Lower leg skin (tissue), 4 donors: ENCODE results near the gene NEUROD1. TPM values are rescaled to one million over a fixed set of nuclear protein-coding genes. Genes with fewer than 3 reads are reported as not detected.
A peak's percentile ranks its signal among the peaks of the same experiment; 100 is the strongest.
"Not testable (repeated sequence)": the region's sequence is repeated elsewhere in the genome, so short reads cannot be mapped to it uniquely, and the experiment has no call there.

Experiments used
- DNase-seq, 2 donors: peaks; one replicate each; pipeline ENCODE4 v3.0.0-alpha.2; 2019; ENCODE audit warnings: low spot score in 2 of 2
- H3K4me3 ChIP-seq: fragments of 200-600 bp; sonication (generic); 2 replicates; pipeline ENCODE4 v1.5.1; 2017; ENCODE audit warnings: mild to moderate bottlenecking, low read depth; ENCODE audit not compliant: poor library complexity, severe bottlenecking
- POLR2A ChIP-seq, 2 donors: fragments of 450-650 bp; IDR thresholded peaks; one replicate each; pipeline ENCODE4 v1.6.1; 2016 to 2017; ENCODE audit warnings: antibody characterized with exemption in 2 of 2, mild to moderate bottlenecking in 1 of 2, moderate library complexity in 1 of 2
- WGBS, 2 donors: methylation state at CpG; one replicate each; pipeline ENCODE4 v1.1.5; 2018; 5-methylcytosine and 5-hydroxymethylcytosine counted together
- intact Hi-C: fragments of 100-400 bp; cut with DNase I; formaldehyde crosslinking; loops from one replicate; pipeline ENCODE4 v1.15.0; 2023; ENCODE audit warnings: low total_unique reads
- total RNA-seq, 4 donors: library from RNA; depleted of rRNA; stranded (reverse); fragments of >200 nt; gene quantifications; one replicate each; pipeline ENCODE4 v1.1.0, GENCODE V29; 2016
- TF ChIP-seq, protein P1 (sequence below), 3 donors: fragments of 450-650 bp; IDR thresholded peaks; one replicate each; pipeline ENCODE4 v1.5.1; 2016; ENCODE audit warnings: antibody characterized with exemption in 3 of 3, mild to moderate bottlenecking in 3 of 3, moderate library complexity in 2 of 3

Gene NEUROD1
- not detected for total RNA-seq

DNA sequence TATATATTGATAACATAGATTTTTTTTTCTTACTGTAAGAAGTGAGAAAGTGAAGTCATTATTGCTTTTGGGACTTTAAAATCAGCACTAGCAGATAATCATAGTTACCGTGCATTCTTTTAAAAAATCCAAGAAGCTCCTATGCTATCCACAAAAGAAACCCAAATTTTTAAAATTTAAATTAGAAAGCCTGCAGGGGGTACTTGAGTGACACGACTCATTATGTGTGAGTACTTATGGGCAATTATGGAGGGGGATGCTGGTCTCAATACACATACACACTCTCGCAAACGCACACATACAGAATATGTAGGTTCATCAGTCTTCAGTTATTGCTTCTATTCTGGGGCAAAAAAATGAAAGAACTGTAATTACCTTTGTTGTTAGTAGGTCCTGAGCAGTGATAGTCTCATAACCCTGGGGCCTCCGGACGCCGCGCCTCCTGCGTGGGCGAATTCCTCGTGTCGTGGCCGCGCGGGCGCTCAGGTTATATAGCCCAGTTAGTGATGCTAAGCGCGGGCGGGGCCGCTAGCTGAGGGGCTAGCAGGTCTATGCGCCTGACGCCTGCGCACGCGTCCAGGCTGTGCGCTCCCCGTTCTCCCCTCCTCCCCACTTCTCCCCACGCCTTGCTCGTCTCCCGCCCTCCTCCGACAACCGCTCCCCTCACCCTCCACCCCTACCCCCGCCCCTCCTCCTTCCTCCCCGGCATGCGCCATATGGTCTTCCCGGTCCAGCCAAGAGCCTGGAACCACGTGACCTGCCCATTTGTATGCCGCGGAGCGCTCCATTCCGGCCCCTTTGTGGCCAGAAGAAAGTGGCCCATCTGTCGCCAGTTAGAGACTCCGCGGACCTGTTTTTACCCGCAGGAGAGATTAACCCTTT is at the start of gene NEUROD1:
TSS of gene NEUROD1 (minus strand) at position 463 of the 882 bp plus-strand sequence. CDS start 1,657 bp downstream, outside the sequence.
- DNase-seq = no peak
- no peak within 1 kb of the TSS for H3K4me3 ChIP-seq
- TF ChIP-seq POLR2A (IDR thresholded peaks at IDR 0.05) = no peak
- TF ChIP-seq, protein P1, sequence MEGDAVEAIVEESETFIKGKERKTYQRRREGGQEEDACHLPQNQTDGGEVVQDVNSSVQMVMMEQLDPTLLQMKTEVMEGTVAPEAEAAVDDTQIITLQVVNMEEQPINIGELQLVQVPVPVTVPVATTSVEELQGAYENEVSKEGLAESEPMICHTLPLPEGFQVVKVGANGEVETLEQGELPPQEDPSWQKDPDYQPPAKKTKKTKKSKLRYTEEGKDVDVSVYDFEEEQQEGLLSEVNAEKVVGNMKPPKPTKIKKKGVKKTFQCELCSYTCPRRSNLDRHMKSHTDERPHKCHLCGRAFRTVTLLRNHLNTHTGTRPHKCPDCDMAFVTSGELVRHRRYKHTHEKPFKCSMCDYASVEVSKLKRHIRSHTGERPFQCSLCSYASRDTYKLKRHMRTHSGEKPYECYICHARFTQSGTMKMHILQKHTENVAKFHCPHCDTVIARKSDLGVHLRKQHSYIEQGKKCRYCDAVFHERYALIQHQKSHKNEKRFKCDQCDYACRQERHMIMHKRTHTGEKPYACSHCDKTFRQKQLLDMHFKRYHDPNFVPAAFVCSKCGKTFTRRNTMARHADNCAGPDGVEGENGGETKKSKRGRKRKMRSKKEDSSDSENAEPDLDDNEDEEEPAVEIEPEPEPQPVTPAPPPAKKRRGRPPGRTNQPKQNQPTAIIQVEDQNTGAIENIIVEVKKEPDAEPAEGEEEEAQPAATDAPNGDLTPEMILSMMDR (IDR thresholded peaks at IDR 0.05) = no peak
- intact Hi-C loops = no loop called here
- 2 to 3% methylated on average over 44 to 45 of the region's 45 CpGs for whole genome bisulfite sequencing, 2 donors

DNA sequence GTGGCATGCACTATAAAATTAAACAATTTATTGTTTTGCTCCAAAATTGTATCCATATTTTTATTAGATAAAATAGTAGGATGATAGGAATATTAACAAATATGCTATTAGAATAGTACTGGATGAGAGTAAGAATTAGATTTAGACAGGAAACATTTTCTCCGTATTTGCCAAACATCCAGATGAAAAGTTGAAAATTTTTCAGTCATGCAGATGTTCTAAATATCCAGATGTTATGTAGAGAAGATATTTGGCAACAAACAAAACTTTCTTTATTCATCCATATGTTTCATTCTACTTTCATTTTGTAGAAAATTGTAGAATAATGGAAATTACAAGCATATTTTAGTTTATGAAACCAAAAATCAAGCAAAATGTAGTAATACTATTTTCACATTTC is 45.2 kb upstream of the NEUROD1 start:
- H3K4me3 ChIP-seq = no peak overlapping the region
- TF ChIP-seq, protein P1 (IDR thresholded peaks at IDR 0.05) = no peak
- TF ChIP-seq POLR2A (IDR thresholded peaks at IDR 0.05) = no peak
- DNase-seq = no peak
- intact Hi-C loops = no loop called here
- WGBS, 2 donors = 53 to 69% methylated on average over 1 of the region's 1 CpG

DNA sequence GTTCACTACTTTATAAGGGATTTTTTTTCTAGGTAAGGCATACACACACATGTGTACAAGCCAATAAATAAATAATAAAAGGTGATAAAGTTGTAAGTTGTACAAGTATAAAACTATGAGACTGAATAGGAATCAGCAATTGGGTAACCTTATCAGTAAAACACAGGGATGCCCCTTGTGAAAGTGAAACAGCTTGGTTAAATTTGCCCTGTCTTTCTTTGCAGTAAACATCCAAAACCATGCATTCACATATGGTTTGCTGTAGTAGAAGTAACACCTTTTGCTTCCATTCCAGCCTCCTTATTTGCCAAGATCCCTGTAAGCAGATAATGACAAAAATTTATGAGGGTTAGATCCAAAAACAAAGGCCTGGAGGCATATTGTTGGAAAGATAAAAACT is 44.3 kb upstream of the NEUROD1 start:
- no peak for TF ChIP-seq POLR2A (IDR thresholded peaks at IDR 0.05)
- TF ChIP-seq, protein P1 (IDR thresholded peaks at IDR 0.05) = no peak
- intact Hi-C loops = no loop called here
- DNase-seq = no peak
- H3K4me3 ChIP-seq = no peak overlapping the region

DNA sequence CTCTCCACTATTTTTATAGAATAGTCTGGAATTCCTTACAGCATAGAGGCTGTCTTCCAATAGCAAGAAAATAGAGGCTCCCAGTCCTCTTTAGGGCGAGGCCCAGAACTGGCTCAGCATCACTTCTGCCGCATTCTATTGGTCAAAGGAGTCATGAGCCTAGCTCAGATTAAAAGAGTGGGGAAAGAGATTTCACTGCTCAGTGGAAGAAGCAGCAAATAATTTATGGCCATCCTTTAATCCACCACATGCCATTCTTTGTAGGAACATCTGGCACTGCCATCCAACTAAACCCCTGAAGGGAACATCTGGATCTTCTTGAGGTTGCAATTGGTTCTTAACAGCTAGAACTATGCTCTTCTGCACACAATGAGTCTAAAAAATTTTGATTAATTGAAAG is 43.4 kb upstream of the NEUROD1 start:
- 29 to 33% methylated on average over 2 of the region's 2 CpGs for WGBS, 2 donors
- TF ChIP-seq, protein P1 (IDR thresholded peaks at IDR 0.05) = no peak
- TF ChIP-seq POLR2A (IDR thresholded peaks at IDR 0.05) = no peak
- no peak for DNase-seq
- no peak overlapping the region for H3K4me3 ChIP-seq
- intact Hi-C loops = no loop called here

DNA sequence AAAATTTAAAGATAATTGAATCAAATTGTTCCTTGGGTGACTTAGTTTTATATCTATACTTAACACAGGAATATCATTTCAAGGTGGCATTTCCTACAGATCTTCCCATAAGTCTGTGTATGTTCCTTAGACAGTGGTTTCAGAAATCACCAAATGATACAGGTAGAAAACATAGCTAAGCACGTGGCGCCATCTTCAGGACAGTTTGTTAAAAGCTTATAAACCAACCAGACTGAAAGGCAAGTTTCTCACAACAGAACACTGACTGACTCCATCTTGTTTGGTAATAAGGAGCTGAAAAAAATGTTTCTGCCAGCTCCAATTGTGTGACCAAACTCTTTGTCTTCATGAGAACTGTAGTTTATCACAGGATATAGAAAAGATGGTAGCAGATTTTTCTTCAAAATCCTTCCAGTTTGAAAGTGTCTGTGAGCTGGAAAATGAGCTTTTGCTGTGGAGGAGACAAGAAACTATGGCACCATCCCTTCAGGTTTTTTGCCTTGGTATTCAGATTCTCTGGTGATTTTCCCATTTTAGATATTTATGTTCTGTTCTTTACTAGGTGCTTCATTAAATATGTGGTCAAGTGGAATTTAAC is 34.8 kb upstream of the NEUROD1 start:
- intact Hi-C loops = loop anchor here (10.0 kb wide), 1 partner anchor 640 kb away; no protein-coding TSS in a partner anchor
- H3K4me3 ChIP-seq = no peak overlapping the region
- WGBS, 2 donors = 0 to 2% methylated on average over 2 of the region's 2 CpGs
- peak in 1 of 2 donors; percentile 62 for DNase-seq
- no peak for TF ChIP-seq POLR2A (IDR thresholded peaks at IDR 0.05)
- TF ChIP-seq, protein P1 (IDR thresholded peaks at IDR 0.05) = no peak

DNA sequence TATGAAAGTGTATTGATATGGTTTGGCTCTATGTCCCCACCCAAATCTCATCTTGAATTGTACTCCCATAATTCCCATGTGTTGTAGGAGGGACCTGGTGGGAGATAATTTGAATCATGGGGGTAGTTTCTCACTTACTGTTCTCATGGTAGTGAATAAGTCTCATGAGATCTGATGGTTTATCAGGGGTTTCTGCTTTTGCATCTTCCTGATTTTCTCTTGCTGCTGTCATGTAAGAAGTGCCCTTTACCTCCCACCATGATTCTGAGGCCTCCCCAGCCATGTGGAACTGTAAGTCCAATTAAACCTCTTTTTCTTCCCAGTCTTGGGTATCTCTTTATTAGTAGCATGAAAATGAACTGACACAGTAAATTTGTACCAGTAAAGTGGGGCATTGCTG is 30.7 kb upstream of the NEUROD1 start:
- not testable (repeated sequence) for H3K4me3 ChIP-seq, DNase-seq
- intact Hi-C loops = loop anchor here (10.0 kb wide), 1 partner anchor 636 kb away; no protein-coding TSS in a partner anchor

DNA sequence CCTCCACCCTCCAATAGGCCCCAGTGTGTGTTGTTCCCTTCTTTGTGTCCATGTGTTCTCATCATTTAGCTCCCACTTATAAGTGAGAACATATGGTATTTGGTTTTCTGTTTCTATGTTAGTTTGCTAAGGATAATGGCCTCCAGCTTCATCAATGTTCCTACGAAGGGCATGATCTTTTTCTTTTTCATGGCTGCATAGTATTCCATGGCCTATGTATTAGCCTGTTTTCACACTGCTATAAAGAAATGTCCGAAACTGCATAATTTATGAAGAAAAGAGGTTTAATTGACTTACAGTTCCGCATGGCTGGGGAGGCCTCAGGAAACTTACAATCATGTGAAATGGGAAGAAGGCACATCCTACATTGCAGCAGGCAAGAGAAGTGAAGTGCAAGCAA is 22.2 kb upstream of the NEUROD1 start:
- not testable (repeated sequence) for H3K4me3 ChIP-seq, DNase-seq
- WGBS, 2 donors = 89 to 91% methylated on average over 3 of the region's 3 CpGs
- intact Hi-C loops = loop anchor here (10.0 kb wide), 1 partner anchor 1578 kb away; no protein-coding TSS in a partner anchor
